ENCODE results near the gene SPINK2.

SPINK2 gene

GRCh38 chr4:56821381-56822243 is at the start of gene SPINK2:
TSS of gene SPINK2 (minus strand) at chr4:56821701. CDS start at chr4:56821662, 39 bp downstream.
- DNase-seq (ENCODE audit: low spot score): no peak

GRCh38 chr4:56870946-56871345 is 49.4 kb upstream of the SPINK2 start:
- DNase-seq (ENCODE audit: low spot score): peak; percentile 46

GRCh38 chr4:56863441-56864139 is 42.1 kb upstream of the SPINK2 start:
- DNase-seq (ENCODE audit: low spot score): no peak

GRCh38 chr4:56861360-56861759 is 39.9 kb upstream of the SPINK2 start:
- DNase-seq (ENCODE audit: low spot score): no peak

- DNase-seq (ENCODE audit: low spot score): no peak
Observed at GRCh38 chr4:56860781-56861180, 39.3 kb upstream of the SPINK2 start.

- no peak for DNase-seq (ENCODE audit: low spot score)
Observed at GRCh38 chr4:56859841-56860240, 38.3 kb upstream of the SPINK2 start.

- DNase-seq (ENCODE audit: low spot score): no peak
Observed at GRCh38 chr4:56857601-56858309, 36.3 kb upstream of the SPINK2 start.

GRCh38 chr4:56856656-56857055 is 35.2 kb upstream of the SPINK2 start:
- no peak for DNase-seq (ENCODE audit: low spot score)

- DNase-seq (ENCODE audit: low spot score): no peak
Observed at GRCh38 chr4:56850910-56851309, 29.4 kb upstream of the SPINK2 start.

GRCh38 chr4:56844802-56845580 is 23.5 kb upstream of the SPINK2 start:
- no peak for DNase-seq (ENCODE audit: low spot score)

GRCh38 chr4:56843421-56843899 is 22.0 kb upstream of the SPINK2 start:
- no peak for DNase-seq (ENCODE audit: low spot score)

- no peak for DNase-seq (ENCODE audit: low spot score)
Observed at GRCh38 chr4:56840559-56840958, 19.1 kb upstream of the SPINK2 start.

GRCh38 chr4:56828784-56829535 is 7.5 kb upstream of the SPINK2 start:
- no peak for DNase-seq (ENCODE audit: low spot score)

- DNase-seq (ENCODE audit: low spot score): no peak
Observed at GRCh38 chr4:56823933-56824600, 2.6 kb upstream of the SPINK2 start.

- DNase-seq (ENCODE audit: low spot score): no peak
Observed at GRCh38 chr4:56818797-56819196, 2.7 kb downstream of the SPINK2 start.

GRCh38 chr4:56817840-56818491 is 3.5 kb downstream of the SPINK2 start:
- no peak for DNase-seq (ENCODE audit: low spot score)

GRCh38 chr4:56806666-56807065 is 14.8 kb downstream of the SPINK2 start:
- no peak for DNase-seq (ENCODE audit: low spot score)

- DNase-seq (ENCODE audit: low spot score): peak; percentile 31
Observed at GRCh38 chr4:56804551-56804950, 16.9 kb downstream of the SPINK2 start.

GRCh38 chr4:56803471-56803870 is 18.0 kb downstream of the SPINK2 start:
- no peak for DNase-seq (ENCODE audit: low spot score)

Data from AG08395 (cell line).